GM11168 (cell line): Measurements from ENCODE around the gene OPN4.

Source experiments
- in situ Hi-C: fragments of 300-500 bp; cut with MboI; formaldehyde crosslinking; loops from one replicate; pipeline ENCODE4 v1.12.0; 2022; ENCODE audit warnings: low sequenced_read_pairs; ENCODE audit not compliant: unreplicated experiment

The OPN4 gene

DNA sequence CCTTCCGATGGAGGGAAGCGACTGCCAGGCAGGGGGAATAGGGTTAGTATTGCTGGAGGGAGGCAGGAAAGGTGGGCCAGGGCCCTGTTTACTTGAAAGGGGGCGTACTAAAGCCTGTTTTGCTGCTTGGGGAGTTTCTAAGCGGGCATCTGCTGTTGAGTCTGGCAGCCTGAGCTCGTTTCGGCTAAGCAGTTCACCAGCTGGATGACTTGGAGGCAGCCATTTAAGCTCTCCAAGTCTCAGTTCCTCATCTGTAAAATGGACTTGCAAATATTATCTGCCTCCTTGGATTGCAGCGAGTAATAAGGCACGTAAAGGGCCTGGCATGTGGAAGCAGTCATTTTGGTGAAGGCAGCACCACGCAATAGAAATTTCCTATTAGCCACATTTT lies 58.0 kb downstream of the OPN4 start:
- in situ Hi-C loops: no loop called here

GRCh38 chr10:86715156-86715795 lies 60.9 kb downstream of the OPN4 start:
- in situ Hi-C loops: no loop called here

DNA sequence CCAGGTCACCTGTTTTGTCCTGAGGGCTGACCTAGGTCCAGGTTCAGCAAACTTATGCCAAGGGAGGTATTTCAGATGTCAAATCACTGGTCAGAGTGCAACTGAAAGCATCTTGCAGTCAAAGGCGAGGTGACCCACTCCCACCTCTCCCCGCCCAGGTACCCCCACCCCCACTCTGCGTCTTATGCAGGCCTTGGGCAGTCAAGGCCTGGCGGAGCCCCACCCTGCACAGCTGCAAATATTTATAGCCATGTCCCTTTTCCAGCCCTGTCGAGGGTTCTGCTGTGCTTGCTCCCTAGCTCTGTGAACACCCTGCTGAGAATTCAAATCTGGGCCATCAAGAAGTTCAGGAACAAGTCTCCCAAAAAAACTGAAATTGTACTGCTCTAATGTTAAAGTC lies 61.5 kb downstream of the OPN4 start:
- in situ Hi-C loops: no loop called here
